ENCODE results near the gene BCR.

BCR gene

GRCh38 chr22:23268877-23269276 lies 88.6 kb downstream of the BCR start:
- Histone ChIP-seq H3K36me3 (ENCODE audit: insufficient read depth, insufficient read length, low read length) (peaks cover 84% of the 10 kb centered on the region), H3K27me3 (ENCODE audit: insufficient read depth, insufficient read length) (no peaks in the 10 kb centered on the region), H3K9me3 (ENCODE audit: insufficient read depth, low read length) (no peaks in the 10 kb centered on the region), H3K4me1 (ENCODE audit: insufficient read depth, insufficient read length) (peaks cover 13% of the 10 kb centered on the region), H3K4me3 (ENCODE audit: insufficient read length, low read depth) (no peak overlapping the region), H3K9ac (ENCODE audit: insufficient read length, low read depth) (no peak overlapping the region)
- DNase-seq (ENCODE audit: low read depth, low spot score) = no peak
- TF ChIP-seq YY1 (IDR thresholded peaks at IDR 0.05; ENCODE audit: insufficient read depth, insufficient read length) = no peak
- TF ChIP-seq ZNF274 (IDR thresholded peaks at IDR 0.05; ENCODE audit: low read depth, low read length) = no peak
- TF ChIP-seq SUZ12 (IDR thresholded peaks at IDR 0.05; ENCODE audit: extremely low read depth, insufficient read depth, insufficient read length) = no peak

- TF ChIP-seq SUZ12 (IDR thresholded peaks at IDR 0.05; ENCODE audit: extremely low read depth, insufficient read depth, insufficient read length) = no peak
- TF ChIP-seq ZNF274 (IDR thresholded peaks at IDR 0.05; ENCODE audit: low read depth, low read length) = no peak
- no peak for TF ChIP-seq YY1 (IDR thresholded peaks at IDR 0.05; ENCODE audit: insufficient read depth, insufficient read length)
- peaks cover 13% of the 10 kb centered on the region for H3K4me1 ChIP-seq (ENCODE audit: insufficient read depth, insufficient read length)
- no peak overlapping the region for H3K4me3 ChIP-seq (ENCODE audit: insufficient read length, low read depth)
- DNase-seq (ENCODE audit: low read depth, low spot score) = no peak
- peaks cover 81% of the 10 kb centered on the region for H3K36me3 ChIP-seq (ENCODE audit: insufficient read depth, insufficient read length, low read length)
- H3K9me3 ChIP-seq (ENCODE audit: insufficient read depth, low read length) = no peaks in the 10 kb centered on the region
- H3K27me3 ChIP-seq (ENCODE audit: insufficient read depth, insufficient read length) = no peaks in the 10 kb centered on the region
- H3K9ac ChIP-seq (ENCODE audit: insufficient read length, low read depth) = no peak overlapping the region
Measured at GRCh38 chr22:23269441-23270211, 89.3 kb downstream of the BCR start.

GRCh38 chr22:23270212-23270733 lies 90.0 kb downstream of the BCR start:
- Histone ChIP-seq H3K36me3 (ENCODE audit: insufficient read depth, insufficient read length, low read length) (peaks cover 81% of the 10 kb centered on the region), H3K27me3 (ENCODE audit: insufficient read depth, insufficient read length) (no peaks in the 10 kb centered on the region), H3K4me3 (ENCODE audit: insufficient read length, low read depth) (no peak overlapping the region), H3K9ac (ENCODE audit: insufficient read length, low read depth) (no peak overlapping the region), H3K9me3 (ENCODE audit: insufficient read depth, low read length) (no peaks in the 10 kb centered on the region), H3K4me1 (ENCODE audit: insufficient read depth, insufficient read length) (peaks cover 13% of the 10 kb centered on the region)
- no peak for TF ChIP-seq YY1 (IDR thresholded peaks at IDR 0.05; ENCODE audit: insufficient read depth, insufficient read length)
- DNase-seq (ENCODE audit: low read depth, low spot score) = no peak

- Histone ChIP-seq H3K4me3 (ENCODE audit: insufficient read length, low read depth) (no peak overlapping the region), H3K27me3 (ENCODE audit: insufficient read depth, insufficient read length) (no peaks in the 10 kb centered on the region), H3K9ac (ENCODE audit: insufficient read length, low read depth) (no peak overlapping the region), H3K36me3 (ENCODE audit: insufficient read depth, insufficient read length, low read length) (peaks cover 83% of the 10 kb centered on the region), H3K9me3 (ENCODE audit: insufficient read depth, low read length) (no peaks in the 10 kb centered on the region), H3K4me1 (ENCODE audit: insufficient read depth, insufficient read length) (peaks cover 13% of the 10 kb centered on the region)
- TF ChIP-seq ZNF274 (IDR thresholded peaks at IDR 0.05; ENCODE audit: low read depth, low read length) (no peak), YY1 (IDR thresholded peaks at IDR 0.05; ENCODE audit: insufficient read depth, insufficient read length) (no peak), SUZ12 (IDR thresholded peaks at IDR 0.05; ENCODE audit: extremely low read depth, insufficient read depth, insufficient read length) (no peak)
- no peak for DNase-seq (ENCODE audit: low read depth, low spot score)
Measured at GRCh38 chr22:23270798-23271596, 90.7 kb downstream of the BCR start.

GRCh38 chr22:23271597-23271908 lies 91.2 kb downstream of the BCR start:
- no peak overlapping the region for H3K4me3 ChIP-seq (ENCODE audit: insufficient read length, low read depth)
- H3K4me1 ChIP-seq (ENCODE audit: insufficient read depth, insufficient read length) = peaks cover 13% of the 10 kb centered on the region
- H3K9ac ChIP-seq (ENCODE audit: insufficient read length, low read depth) = no peak overlapping the region
- H3K9me3 ChIP-seq (ENCODE audit: insufficient read depth, low read length) = no peaks in the 10 kb centered on the region
- H3K36me3 ChIP-seq (ENCODE audit: insufficient read depth, insufficient read length, low read length) = peaks cover 84% of the 10 kb centered on the region
- DNase-seq (ENCODE audit: low read depth, low spot score) = no peak
- TF ChIP-seq YY1 (IDR thresholded peaks at IDR 0.05; ENCODE audit: insufficient read depth, insufficient read length) (no peak), SUZ12 (IDR thresholded peaks at IDR 0.05; ENCODE audit: extremely low read depth, insufficient read depth, insufficient read length) (no peak), ZNF274 (IDR thresholded peaks at IDR 0.05; ENCODE audit: low read depth, low read length) (no peak)
- no peaks in the 10 kb centered on the region for H3K27me3 ChIP-seq (ENCODE audit: insufficient read depth, insufficient read length)

- Histone ChIP-seq H3K9ac (ENCODE audit: insufficient read length, low read depth) (no peak overlapping the region), H3K4me1 (ENCODE audit: insufficient read depth, insufficient read length) (peaks cover 13% of the 10 kb centered on the region), H3K9me3 (ENCODE audit: insufficient read depth, low read length) (no peaks in the 10 kb centered on the region), H3K36me3 (ENCODE audit: insufficient read depth, insufficient read length, low read length) (peaks cover 83% of the 10 kb centered on the region), H3K27me3 (ENCODE audit: insufficient read depth, insufficient read length) (no peaks in the 10 kb centered on the region), H3K4me3 (ENCODE audit: insufficient read length, low read depth) (no peak overlapping the region)
- no peak for DNase-seq (ENCODE audit: low read depth, low spot score)
- TF ChIP-seq SUZ12 (IDR thresholded peaks at IDR 0.05; ENCODE audit: extremely low read depth, insufficient read depth, insufficient read length) (no peak), YY1 (IDR thresholded peaks at IDR 0.05; ENCODE audit: insufficient read depth, insufficient read length) (no peak), ZNF274 (IDR thresholded peaks at IDR 0.05; ENCODE audit: low read depth, low read length) (no peak)
Measured at GRCh38 chr22:23272371-23272770, 92.1 kb downstream of the BCR start.

- no peak for DNase-seq (ENCODE audit: low read depth, low spot score)
- Histone ChIP-seq H3K27me3 (ENCODE audit: insufficient read depth, insufficient read length) (no peaks in the 10 kb centered on the region), H3K4me1 (ENCODE audit: insufficient read depth, insufficient read length) (peaks cover 12% of the 10 kb centered on the region), H3K9me3 (ENCODE audit: insufficient read depth, low read length) (no peaks in the 10 kb centered on the region), H3K36me3 (ENCODE audit: insufficient read depth, insufficient read length, low read length) (peaks cover 83% of the 10 kb centered on the region), H3K9ac (ENCODE audit: insufficient read length, low read depth) (no peak overlapping the region), H3K4me3 (ENCODE audit: insufficient read length, low read depth) (no peak overlapping the region)
- TF ChIP-seq ZNF274 (IDR thresholded peaks at IDR 0.05; ENCODE audit: low read depth, low read length) = no peak
- no peak for TF ChIP-seq YY1 (IDR thresholded peaks at IDR 0.05; ENCODE audit: insufficient read depth, insufficient read length)
- no peak for TF ChIP-seq SUZ12 (IDR thresholded peaks at IDR 0.05; ENCODE audit: extremely low read depth, insufficient read depth, insufficient read length)
Measured at GRCh38 chr22:23272834-23273233, 92.5 kb downstream of the BCR start.

Measured in NT2/D1 (cell line).